Immature natural killer cell (primary cell): ENCODE data around the gene SMCO3. TPM values are rescaled to one million over a fixed set of nuclear protein-coding genes. Genes with fewer than 3 reads are reported as not detected.

Source experiments
- DNase-seq, 3 donors: peaks; one replicate each; pipeline ENCODE4 v3.0.0; 2022; ENCODE audit warnings: mixed read lengths in 1 of 3
- H3K27ac Mint-ChIP-seq, 6 donors: one replicate each; pipeline ENCODE4 v1.8.0; 2020; ENCODE audit warnings: mixed read lengths in 6 of 6, mild to moderate bottlenecking in 5 of 6, inconsistent platforms in 4 of 6, moderate library complexity in 3 of 6
- H3K27me3 Mint-ChIP-seq, 3 donors: one replicate each; pipeline ENCODE4 v1.8.0; 2020 to 2021; ENCODE audit warnings: low read depth in 3 of 3, mild to moderate bottlenecking in 3 of 3, mixed read lengths in 3 of 3, moderate library complexity in 3 of 3, inconsistent platforms in 1 of 3
- H3K36me3 Mint-ChIP-seq, 3 donors: one replicate each; pipeline ENCODE4 v1.8.0; 2020; ENCODE audit warnings: mixed read lengths in 3 of 3, inconsistent platforms in 2 of 3, mild to moderate bottlenecking in 2 of 3
- H3K4me1 Mint-ChIP-seq, 2 donors: one replicate each; pipeline ENCODE4 v1.8.0; 2020; ENCODE audit warnings: inconsistent platforms in 2 of 2, mild to moderate bottlenecking in 2 of 2, mixed read lengths in 2 of 2, moderate library complexity in 1 of 2
- H3K4me3 Mint-ChIP-seq, 5 donors: one replicate each; pipeline ENCODE4 v1.8.0; 2020; ENCODE audit warnings: mild to moderate bottlenecking in 5 of 5, mixed read lengths in 5 of 5, inconsistent platforms in 3 of 5, moderate library complexity in 3 of 5
- H3K9me3 Mint-ChIP-seq, 6 donors: one replicate each; pipeline ENCODE4 v1.8.0; 2020; ENCODE audit warnings: mild to moderate bottlenecking in 6 of 6, mixed read lengths in 6 of 6, inconsistent platforms in 4 of 6, moderate library complexity in 3 of 6
- polyA plus RNA-seq, 3 donors: library from polyadenylated mRNA; unstranded; fragments of 300-500 nt; fragmentation: Illumina TruSeq; gene quantifications; one replicate each; pipeline ENCODE4 v1.2.3, GENCODE V29; 2021

SMCO3 gene
- polyA plus RNA-seq, 3 donors from 2014 or later, result 0.10 TPM; not detected in 2

DNA sequence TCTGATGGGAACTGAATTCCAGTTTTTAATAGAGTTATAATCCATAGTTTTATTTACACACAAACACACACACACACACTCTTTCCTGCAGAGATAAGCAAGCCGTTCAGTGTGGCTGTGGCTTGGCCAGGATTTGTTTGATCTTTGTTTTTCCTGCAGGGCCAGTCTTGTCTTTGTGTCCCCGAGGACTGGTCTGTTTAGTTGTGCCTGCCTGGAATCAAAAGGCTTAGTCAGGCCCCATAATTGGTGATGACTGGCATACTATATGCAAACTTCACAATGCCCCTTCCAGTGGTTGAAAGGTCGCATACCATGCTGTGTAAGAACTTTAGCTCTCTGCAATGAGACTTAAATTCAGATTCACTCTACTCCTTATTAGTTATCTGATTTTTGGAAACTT lies 36.7 kb downstream of the SMCO3 start:
- Mint-ChIP-seq H3K27me3 (peaks cover 11 to 21% (median 14%) of the 10 kb centered on the region in 3 donors), H3K9me3 (no peaks in the 10 kb centered on the region), H3K36me3 (no peaks in the 10 kb centered on the region), H3K4me3 (no peak overlapping the region), H3K27ac (no peak overlapping the region), H3K4me1 (peaks cover 40 to 43% of the 10 kb centered on the region in 2 donors)
- DNase-seq, result no peak

DNA sequence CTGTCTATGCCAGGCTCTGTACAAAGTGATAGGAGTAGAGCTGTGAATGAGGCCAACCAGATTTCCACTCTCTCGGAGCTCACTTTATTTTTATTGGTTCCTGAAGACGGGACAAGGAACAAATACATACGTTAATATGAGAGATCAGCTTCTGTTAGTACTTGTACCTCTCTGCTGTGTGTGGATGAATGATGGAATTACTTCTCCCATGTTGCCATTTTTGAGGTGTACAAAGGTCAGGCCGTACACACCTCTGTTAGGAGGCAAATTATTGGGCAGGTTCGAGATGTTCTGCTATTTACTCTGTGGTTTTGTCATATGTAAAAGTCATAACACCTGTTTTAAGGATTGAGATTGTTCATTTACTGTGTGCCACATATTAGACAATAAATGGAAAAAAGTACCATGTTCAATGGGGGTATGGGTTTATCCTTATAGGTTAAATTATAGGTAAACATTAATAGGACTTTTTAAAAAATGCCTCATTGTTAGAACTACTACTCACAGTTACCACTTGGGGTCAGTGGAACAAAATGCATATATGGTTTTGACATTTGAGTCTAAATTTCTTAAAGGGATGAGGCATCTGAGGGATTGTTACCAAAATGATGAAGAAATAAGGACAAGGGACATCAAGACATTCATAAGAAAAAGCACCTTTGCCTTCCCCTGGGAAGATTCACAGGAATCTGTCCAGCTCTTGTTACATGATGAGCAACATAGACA lies 37.6 kb downstream of the SMCO3 start:
- H3K9me3 Mint-ChIP-seq, result peaks cover 0 to 2% (median 0%) of the 10 kb centered on the region in 6 donors
- H3K4me1 Mint-ChIP-seq, result peaks cover 47 to 52% of the 10 kb centered on the region in 2 donors
- H3K27ac Mint-ChIP-seq, result peak overlapping the region in 5 of 6 donors; percentile 13 to 98 (median 95)
- peaks cover 12 to 28% (median 17%) of the 10 kb centered on the region in 3 donors for H3K27me3 Mint-ChIP-seq
- H3K4me3 Mint-ChIP-seq, result peak overlapping the region in 2 of 5 donors; percentile 96 to 98
- no peak for DNase-seq
- H3K36me3 Mint-ChIP-seq, result no peaks in the 10 kb centered on the region

DNA sequence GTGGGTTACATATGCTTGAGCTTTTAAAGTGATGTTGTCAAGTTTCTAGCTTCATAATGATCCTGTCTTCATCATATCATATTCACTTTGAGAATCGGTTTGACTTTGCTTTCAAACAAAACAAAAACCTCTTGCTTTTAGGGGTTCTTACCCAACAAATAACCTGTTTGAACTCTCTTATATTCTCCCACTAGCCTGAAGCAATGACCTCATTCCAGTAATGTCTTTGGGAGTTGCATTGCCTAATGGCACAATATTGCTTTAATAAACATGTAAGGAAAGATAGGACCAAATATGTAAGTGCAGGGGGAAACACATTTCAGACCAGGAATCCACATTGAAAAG lies 38.4 kb downstream of the SMCO3 start:
- H3K9me3 Mint-ChIP-seq, result peaks cover 0 to 2% (median 0%) of the 10 kb centered on the region in 6 donors
- no peak for DNase-seq
- peak overlapping the region; percentile 93 to 98 (median 97) for H3K4me3 Mint-ChIP-seq
- H3K4me1 Mint-ChIP-seq, result peaks cover 53 to 59% of the 10 kb centered on the region in 2 donors
- H3K27ac Mint-ChIP-seq, result peak overlapping the region; percentile 86 to 98 (median 96)
- no peaks in the 10 kb centered on the region for H3K36me3 Mint-ChIP-seq
- H3K27me3 Mint-ChIP-seq, result peaks cover 17 to 36% (median 25%) of the 10 kb centered on the region in 3 donors

DNA sequence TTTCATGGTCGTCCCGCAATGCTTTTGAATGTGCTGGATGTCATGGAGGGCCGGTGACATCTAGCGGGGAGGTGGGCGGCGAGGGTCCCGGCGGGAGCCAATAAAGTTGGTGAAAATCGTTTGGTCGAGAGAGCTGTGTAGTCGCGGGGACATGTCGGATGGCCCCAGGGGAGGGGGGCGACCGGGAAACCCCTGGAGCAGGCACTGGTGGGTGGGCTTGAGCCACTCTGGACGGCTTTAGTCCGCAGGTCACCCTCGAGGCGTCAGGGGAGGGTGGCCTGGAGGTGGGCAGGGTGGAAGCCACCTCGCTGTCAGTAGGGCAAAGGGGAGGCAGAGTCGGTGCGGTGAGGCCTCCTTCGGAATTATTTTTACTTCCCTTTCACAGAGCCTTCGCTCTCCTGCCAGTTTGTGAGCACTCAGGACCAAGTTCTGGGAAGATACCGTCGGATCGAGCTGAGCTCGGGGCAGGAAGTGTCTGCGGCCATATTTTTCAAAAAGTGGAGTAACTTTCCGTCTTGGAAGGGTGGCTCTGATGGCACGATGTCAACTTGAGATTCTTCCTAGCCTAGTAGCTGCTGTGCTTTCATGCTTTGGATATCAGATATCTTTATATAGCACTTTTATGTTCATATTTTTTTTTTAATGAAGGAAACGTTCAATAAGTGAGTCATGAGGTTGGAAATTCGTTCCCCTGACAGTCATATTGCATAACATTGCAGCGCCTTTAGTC lies 38.9 kb downstream of the SMCO3 start:
- H3K9me3 Mint-ChIP-seq, result peaks cover 0 to 2% (median 0%) of the 10 kb centered on the region in 6 donors
- no peaks in the 10 kb centered on the region for H3K36me3 Mint-ChIP-seq
- H3K27me3 Mint-ChIP-seq, result peaks cover 22 to 41% (median 30%) of the 10 kb centered on the region in 3 donors
- peak; percentile 25 to 34 (median 27) for DNase-seq
- peak overlapping the region; percentile 93 to 98 (median 97) for H3K4me3 Mint-ChIP-seq
- peak overlapping the region; percentile 86 to 98 (median 96) for H3K27ac Mint-ChIP-seq
- H3K4me1 Mint-ChIP-seq, result peaks cover 53 to 64% of the 10 kb centered on the region in 2 donors

DNA sequence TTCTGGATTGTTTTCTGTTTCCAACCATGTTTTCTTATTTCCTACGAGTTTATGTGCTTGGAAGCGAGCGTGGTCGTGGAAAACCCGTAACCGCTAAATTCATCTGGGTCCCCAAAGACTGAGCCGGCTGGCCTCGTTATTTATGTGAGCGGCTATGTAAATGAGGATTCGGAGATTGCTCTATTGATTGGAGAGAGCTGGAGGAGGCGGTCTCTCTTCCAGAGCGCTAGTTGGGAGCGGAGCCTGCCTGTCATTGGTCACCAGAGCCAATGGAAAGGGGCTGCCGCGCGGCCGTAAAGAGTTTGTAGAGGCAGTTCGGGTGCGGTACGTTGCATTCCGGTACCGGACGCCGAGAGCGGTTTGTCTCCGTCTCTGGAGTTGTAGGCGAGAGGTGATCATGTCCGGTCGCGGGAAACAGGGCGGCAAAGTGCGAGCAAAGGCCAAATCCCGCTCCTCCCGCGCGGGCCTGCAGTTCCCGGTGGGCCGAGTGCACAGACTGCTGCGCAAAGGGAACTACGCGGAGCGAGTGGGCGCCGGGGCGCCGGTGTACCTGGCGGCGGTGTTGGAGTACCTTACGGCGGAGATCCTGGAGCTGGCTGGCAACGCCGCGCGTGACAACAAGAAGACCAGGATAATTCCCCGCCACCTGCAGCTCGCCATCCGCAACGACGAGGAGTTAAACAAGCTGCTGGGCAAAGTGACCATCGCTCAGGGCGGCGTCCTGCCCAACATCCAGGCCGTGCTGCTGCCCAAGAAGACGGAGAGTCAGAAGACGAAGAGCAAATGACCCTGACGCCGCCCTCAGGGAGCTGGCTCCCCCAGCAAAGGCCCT lies 39.7 kb downstream of the SMCO3 start:
- Mint-ChIP-seq H3K9me3 (peaks cover 0 to 2% (median 0%) of the 10 kb centered on the region in 6 donors), H3K4me1 (peaks cover 60 to 71% of the 10 kb centered on the region in 2 donors), H3K27ac (peak overlapping the region; percentile 86 to 98 (median 96)), H3K36me3 (no peaks in the 10 kb centered on the region), H3K4me3 (peak overlapping the region; percentile 93 to 98 (median 97)), H3K27me3 (peaks cover 27 to 46% (median 37%) of the 10 kb centered on the region in 3 donors)
- peak; percentile 90 to 92 (median 91) for DNase-seq

DNA sequence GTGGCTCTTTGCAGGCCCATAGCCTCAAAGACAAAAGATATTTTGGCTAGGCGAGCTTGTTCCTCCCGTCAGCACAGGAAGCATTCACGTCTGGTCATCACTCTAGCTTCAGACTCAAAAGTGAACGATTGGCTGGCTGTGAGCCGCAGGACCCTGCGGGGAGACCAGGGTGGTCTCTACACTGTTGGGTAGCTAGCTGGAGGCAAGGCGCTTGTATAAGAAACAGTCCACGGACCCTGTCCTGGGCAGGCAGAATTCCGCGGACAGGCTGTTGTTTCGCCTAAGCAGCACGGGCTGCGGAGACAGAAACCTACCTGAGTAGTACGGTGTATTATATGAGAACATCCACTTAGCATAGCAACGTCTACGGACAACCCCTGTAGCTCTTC lies 40.3 kb downstream of the SMCO3 start:
- H3K36me3 Mint-ChIP-seq, result no peaks in the 10 kb centered on the region
- peaks cover 66 to 78% of the 10 kb centered on the region in 2 donors for H3K4me1 Mint-ChIP-seq
- peaks cover 0 to 2% (median 0%) of the 10 kb centered on the region in 6 donors for H3K9me3 Mint-ChIP-seq
- peak overlapping the region; percentile 93 to 98 (median 97) for H3K4me3 Mint-ChIP-seq
- peak overlapping the region; percentile 86 to 98 (median 96) for H3K27ac Mint-ChIP-seq
- no peak for DNase-seq
- H3K27me3 Mint-ChIP-seq, result peaks cover 32 to 51% (median 37%) of the 10 kb centered on the region in 3 donors

DNA sequence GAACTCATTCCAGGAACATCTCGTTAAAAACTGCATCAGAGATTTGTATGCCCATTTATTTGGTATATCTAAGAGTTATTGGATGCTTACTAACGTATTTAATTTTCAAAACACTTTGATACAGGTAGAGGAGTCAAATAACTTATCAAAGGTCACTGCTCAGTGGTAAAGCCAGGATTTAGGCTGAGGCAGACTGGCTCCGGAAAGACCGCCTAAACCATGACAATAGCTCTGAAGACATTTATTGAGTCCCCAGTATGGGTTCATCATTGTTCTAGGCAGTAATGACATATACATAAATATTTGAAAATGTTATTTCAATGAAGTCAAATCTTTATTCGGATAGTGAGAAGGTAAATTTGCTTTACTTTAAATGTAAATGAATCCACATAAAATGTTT lies 41.0 kb downstream of the SMCO3 start:
- peak overlapping the region in 4 of 6 donors; percentile 71 to 98 (median 96) for H3K27ac Mint-ChIP-seq
- no peaks in the 10 kb centered on the region for H3K36me3 Mint-ChIP-seq

DNA sequence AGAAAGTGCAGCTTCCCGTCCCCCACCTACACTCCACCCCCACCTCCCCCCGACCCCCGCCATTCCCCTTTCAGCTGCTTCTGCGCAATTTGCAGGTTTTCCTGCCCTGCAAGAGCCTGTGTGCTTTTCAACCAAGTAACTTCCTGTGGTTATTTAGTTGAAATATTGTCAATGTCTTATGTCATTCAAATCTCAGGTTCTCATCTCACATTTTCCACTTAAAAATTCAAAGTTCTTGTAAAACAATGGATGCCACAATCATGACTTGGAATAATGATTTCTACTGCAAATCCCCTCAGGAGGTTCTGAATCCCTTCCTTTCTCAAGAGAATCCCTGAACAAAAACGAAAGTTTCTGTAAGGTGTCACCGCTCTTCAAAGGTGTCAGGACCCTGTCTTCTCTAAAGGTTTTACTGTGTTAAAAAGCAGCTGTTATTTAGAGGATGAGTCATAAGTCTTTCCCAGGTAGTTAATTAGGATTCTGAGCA lies 42.3 kb downstream of the SMCO3 start:
- Mint-ChIP-seq H3K4me1 (peaks cover 83 to 97% of the 10 kb centered on the region in 2 donors), H3K4me3 (peak overlapping the region; percentile 95 to 98 (median 97))

More for the DNA sequence above, 41.0 kb downstream of the SMCO3 start:
- H3K4me1 Mint-ChIP-seq, result peaks cover 72 to 85% of the 10 kb centered on the region in 2 donors
- peak overlapping the region; percentile 29 to 98 (median 96) for H3K4me3 Mint-ChIP-seq
- H3K9me3 Mint-ChIP-seq, result peaks cover 0 to 2% (median 0%) of the 10 kb centered on the region in 6 donors
- peaks cover 32 to 48% (median 37%) of the 10 kb centered on the region in 3 donors for H3K27me3 Mint-ChIP-seq
- no peak for DNase-seq

DNA sequence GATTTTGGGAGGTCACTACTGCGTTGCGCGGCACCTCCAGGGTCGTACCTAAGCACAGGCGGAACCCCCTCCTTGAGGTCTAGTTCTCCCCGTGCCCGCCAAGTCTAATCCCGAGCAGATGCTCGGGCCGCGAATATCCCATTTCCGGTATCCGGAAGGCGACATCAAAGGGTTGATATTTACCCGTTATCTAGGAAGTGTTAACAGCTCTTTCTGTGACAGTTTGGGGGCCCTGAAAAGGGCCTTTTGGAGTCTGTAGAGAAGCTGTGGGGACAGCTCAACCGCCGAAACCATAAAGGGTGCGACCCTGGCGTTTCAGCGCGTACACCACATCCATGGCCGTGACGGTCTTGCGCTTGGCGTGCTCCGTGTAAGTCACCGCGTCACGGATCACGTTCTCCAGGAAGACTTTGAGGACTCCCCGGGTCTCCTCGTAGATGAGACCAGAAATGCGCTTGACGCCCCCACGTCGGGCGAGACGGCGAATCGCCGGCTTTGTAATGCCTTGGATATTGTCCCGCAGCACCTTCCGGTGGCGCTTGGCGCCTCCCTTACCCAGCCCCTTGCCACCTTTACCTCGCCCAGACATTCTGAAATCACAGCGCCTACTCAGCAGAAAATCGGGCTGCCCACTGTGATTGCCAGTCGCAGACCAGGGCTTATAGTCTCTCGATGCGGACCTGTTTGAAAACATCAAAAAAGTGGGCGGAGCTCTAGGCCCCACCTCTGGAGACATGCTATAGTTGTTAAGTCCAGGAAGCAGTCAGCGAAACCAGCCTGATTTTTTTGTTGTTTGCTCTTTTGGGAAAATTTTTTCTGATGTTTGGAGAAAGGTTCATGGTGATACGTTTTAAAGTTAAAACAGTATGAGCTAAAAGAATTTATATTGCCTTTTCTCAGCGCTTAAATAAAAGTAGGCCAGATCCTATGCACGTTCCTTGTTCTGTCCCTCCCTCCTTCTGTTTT lies 43.2 kb downstream of the SMCO3 start:
- Mint-ChIP-seq H3K4me3 (peak overlapping the region; percentile 95 to 98 (median 97)), H3K27me3 (peaks cover 32 to 48% (median 37%) of the 10 kb centered on the region in 3 donors), H3K4me1 (peaks cover 83 to 97% of the 10 kb centered on the region in 2 donors)

More for the DNA sequence above, 42.3 kb downstream of the SMCO3 start:
- H3K36me3 Mint-ChIP-seq, result peaks cover 0 to 11% (median 11%) of the 10 kb centered on the region in 3 donors
- peak; percentile 68 to 74 (median 72) for DNase-seq
- H3K9me3 Mint-ChIP-seq, result peaks cover 0 to 2% (median 0%) of the 10 kb centered on the region in 6 donors
- peak overlapping the region; percentile 94 to 100 (median 100) for H3K27ac Mint-ChIP-seq
- H3K27me3 Mint-ChIP-seq, result peaks cover 32 to 48% (median 37%) of the 10 kb centered on the region in 3 donors

DNA sequence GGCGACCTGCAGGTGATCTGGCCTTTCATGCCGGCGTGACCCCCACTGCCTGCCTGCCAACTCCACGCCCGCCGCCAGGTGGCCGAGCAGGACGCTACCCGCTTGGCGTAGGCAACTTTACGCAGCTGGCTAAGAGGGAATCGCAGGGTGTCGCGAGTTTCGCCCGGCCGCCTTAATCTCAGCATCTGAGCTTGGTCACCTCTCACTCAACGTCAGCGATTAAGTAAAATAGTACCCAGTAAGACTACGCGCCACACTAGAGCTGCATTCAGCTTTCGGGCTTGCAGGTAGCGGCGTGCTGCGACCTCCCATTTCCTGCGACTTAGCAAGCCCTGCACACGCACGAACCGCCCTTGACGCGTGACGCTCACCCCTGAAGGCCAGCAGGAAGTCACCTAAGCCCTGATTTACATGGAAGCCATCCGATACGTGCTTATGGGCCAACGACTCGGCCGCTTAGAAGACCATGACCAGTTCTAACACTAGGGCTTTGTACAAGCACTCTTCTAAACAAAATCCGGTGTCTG lies 44.0 kb downstream of the SMCO3 start:
- Mint-ChIP-seq H3K9me3 (peaks cover 0 to 2% (median 0%) of the 10 kb centered on the region in 6 donors), H3K4me1 (peaks cover 77 to 95% of the 10 kb centered on the region in 2 donors), H3K27me3 (peaks cover 32 to 45% (median 35%) of the 10 kb centered on the region in 3 donors), H3K27ac (peak overlapping the region; percentile 99 to 100 (median 100)), H3K36me3 (peaks cover 6 to 23% (median 18%) of the 10 kb centered on the region in 3 donors), H3K4me3 (peak overlapping the region; percentile 95 to 98 (median 97))
- peak; percentile 88 to 89 (median 89) for DNase-seq

More for the DNA sequence above, 43.2 kb downstream of the SMCO3 start:
- Mint-ChIP-seq H3K36me3 (peaks cover 4 to 16% (median 15%) of the 10 kb centered on the region in 3 donors), H3K9me3 (peaks cover 0 to 2% (median 0%) of the 10 kb centered on the region in 6 donors), H3K27ac (peak overlapping the region; percentile 99 to 100 (median 100))
- DNase-seq, result peak; percentile 93 to 95 (median 94)

DNA sequence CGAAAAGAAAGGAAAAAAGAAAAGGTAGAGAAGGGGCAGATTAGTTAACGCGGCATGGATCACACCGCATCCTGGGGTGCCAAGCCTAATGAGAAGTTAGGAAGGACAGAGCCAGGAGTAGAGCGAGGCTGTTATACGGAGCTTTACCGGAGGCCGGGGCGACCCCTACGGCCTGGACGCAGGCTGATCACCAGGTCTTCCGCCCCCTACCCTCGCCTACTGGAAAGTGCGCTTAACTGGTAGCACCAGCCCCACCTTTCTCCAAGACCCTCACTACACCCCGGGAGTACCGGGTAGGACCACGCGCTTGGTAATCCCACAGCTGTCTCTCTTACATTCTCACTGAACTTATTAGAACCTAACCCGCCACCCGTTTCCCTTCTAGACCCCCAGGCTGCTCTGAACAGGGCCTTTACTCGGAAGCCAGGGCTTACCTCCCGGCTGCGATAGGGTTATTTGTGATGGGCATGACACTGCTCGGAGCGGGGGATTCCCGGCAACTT lies 44.5 kb downstream of the SMCO3 start:
- Mint-ChIP-seq H3K27ac (peak overlapping the region; percentile 99 to 100 (median 100)), H3K27me3 (peaks cover 31 to 43% (median 34%) of the 10 kb centered on the region in 3 donors), H3K9me3 (peaks cover 0 to 2% (median 0%) of the 10 kb centered on the region in 6 donors), H3K4me1 (peaks cover 73 to 95% of the 10 kb centered on the region in 2 donors), H3K4me3 (peak overlapping the region; percentile 95 to 98 (median 97)), H3K36me3 (peaks cover 6 to 24% (median 18%) of the 10 kb centered on the region in 3 donors)
- DNase-seq, result no peak
